Measurements from ENCODE around the gene ZFP91.

The ZFP91 gene

GRCh38 chr11:58628446-58628845, 49.6 kb downstream of the ZFP91 start:
- Histone ChIP-seq H3K27ac (ENCODE audit: low read length) (no peak overlapping the region), H3K27me3 (ENCODE audit: control insufficient read depth, insufficient read depth, low read length) (no peaks in the 10 kb centered on the region), H3K36me3 (ENCODE audit: control insufficient read depth, insufficient read depth, low read length) (0 out of 2 replicates have a peak, but pooled peaks cover 4% of the 10 kb centered on the region), H3K9me3 (ENCODE audit: control insufficient read depth, insufficient read depth, low read length) (no peaks in the 10 kb centered on the region), H3K4me3 (ENCODE audit: low read length) (no peak overlapping the region), H3K4me1 (ENCODE audit: control insufficient read depth, insufficient read depth, low read length) (no peaks in the 10 kb centered on the region)
- no peak for DNase-seq (ENCODE audit: low read depth, low spot score)
- WGBS (ENCODE audit: insufficient coverage, insufficient read length): no CpG with 5 or more reads among the region's 3 CpGs

DNA sequence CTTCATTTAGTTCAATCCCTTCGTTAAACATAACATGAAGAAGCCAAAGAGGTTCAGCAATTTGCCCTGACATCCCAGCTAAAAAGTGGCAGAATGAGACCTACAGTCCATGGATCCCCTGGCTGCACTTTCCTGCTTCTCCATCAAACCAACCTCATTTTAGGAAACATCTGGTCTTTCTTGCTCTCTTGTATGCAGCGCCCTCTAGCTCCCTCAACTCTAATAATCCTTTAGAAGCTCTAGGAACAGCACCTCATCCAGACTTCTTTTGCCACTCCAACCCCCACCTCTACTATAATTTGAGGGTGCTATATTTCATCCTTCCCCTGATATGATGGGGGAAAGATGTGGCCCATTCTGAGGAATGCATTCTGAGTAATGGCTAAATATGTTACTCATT, 51.0 kb downstream of the ZFP91 start:
- no CpG with 5 or more reads among the region's 2 CpGs for WGBS (ENCODE audit: insufficient coverage, insufficient read length)
- peak; percentile 37 for DNase-seq (ENCODE audit: low read depth, low spot score)

GRCh38 chr11:58631378-58631777, 52.5 kb downstream of the ZFP91 start:
- Histone ChIP-seq H3K27ac (ENCODE audit: low read length) (no peak overlapping the region), H3K9me3 (ENCODE audit: control insufficient read depth, insufficient read depth, low read length) (no peaks in the 10 kb centered on the region), H3K4me3 (ENCODE audit: low read length) (no peak overlapping the region), H3K27me3 (ENCODE audit: control insufficient read depth, insufficient read depth, low read length) (no peaks in the 10 kb centered on the region), H3K4me1 (ENCODE audit: control insufficient read depth, insufficient read depth, low read length) (no peaks in the 10 kb centered on the region), H3K36me3 (ENCODE audit: control insufficient read depth, insufficient read depth, low read length) (no peaks in the 10 kb centered on the region)
- no peak for DNase-seq (ENCODE audit: low read depth, low spot score)
- no CpG with 5 or more reads among the region's 3 CpGs for WGBS (ENCODE audit: insufficient coverage, insufficient read length)

More for the DNA sequence above, 51.0 kb downstream of the ZFP91 start:
- H3K9me3 ChIP-seq (ENCODE audit: control insufficient read depth, insufficient read depth, low read length): no peaks in the 10 kb centered on the region
- no peak overlapping the region for H3K4me3 ChIP-seq (ENCODE audit: low read length)
- no peak overlapping the region for H3K27ac ChIP-seq (ENCODE audit: low read length)
- no peaks in the 10 kb centered on the region for H3K27me3 ChIP-seq (ENCODE audit: control insufficient read depth, insufficient read depth, low read length)
- no peaks in the 10 kb centered on the region for H3K36me3 ChIP-seq (ENCODE audit: control insufficient read depth, insufficient read depth, low read length)
- no peaks in the 10 kb centered on the region for H3K4me1 ChIP-seq (ENCODE audit: control insufficient read depth, insufficient read depth, low read length)

- Histone ChIP-seq H3K36me3 (ENCODE audit: control insufficient read depth, insufficient read depth, low read length) (no peaks in the 10 kb centered on the region), H3K27me3 (ENCODE audit: control insufficient read depth, insufficient read depth, low read length) (no peaks in the 10 kb centered on the region), H3K4me3 (ENCODE audit: low read length) (no peak overlapping the region), H3K27ac (ENCODE audit: low read length) (no peak overlapping the region), H3K4me1 (ENCODE audit: control insufficient read depth, insufficient read depth, low read length) (no peaks in the 10 kb centered on the region), H3K9me3 (ENCODE audit: control insufficient read depth, insufficient read depth, low read length) (no peaks in the 10 kb centered on the region)
- WGBS (ENCODE audit: insufficient coverage, insufficient read length): no CpG with 5 or more reads among the region's 1 CpG
- DNase-seq (ENCODE audit: low read depth, low spot score): no peak
These were observed 53.6 kb downstream of the ZFP91 start for GRCh38 chr11:58632510-58632909.

- WGBS (ENCODE audit: insufficient coverage, insufficient read length): no CpG with 5 or more reads among the region's 3 CpGs
- H3K36me3 ChIP-seq (ENCODE audit: control insufficient read depth, insufficient read depth, low read length): no peaks in the 10 kb centered on the region
- no peak for DNase-seq (ENCODE audit: low read depth, low spot score)
- H3K27me3 ChIP-seq (ENCODE audit: control insufficient read depth, insufficient read depth, low read length): no peaks in the 10 kb centered on the region
- H3K4me1 ChIP-seq (ENCODE audit: control insufficient read depth, insufficient read depth, low read length): no peaks in the 10 kb centered on the region
- no peak overlapping the region for H3K4me3 ChIP-seq (ENCODE audit: low read length)
- H3K27ac ChIP-seq (ENCODE audit: low read length): no peak overlapping the region
- no peaks in the 10 kb centered on the region for H3K9me3 ChIP-seq (ENCODE audit: control insufficient read depth, insufficient read depth, low read length)
These were observed 57.7 kb downstream of the ZFP91 start for GRCh38 chr11:58636587-58636986.

GRCh38 chr11:58637371-58637770, 58.5 kb downstream of the ZFP91 start:
- no peak overlapping the region for H3K4me3 ChIP-seq (ENCODE audit: low read length)
- no peak overlapping the region for H3K27ac ChIP-seq (ENCODE audit: low read length)
- H3K36me3 ChIP-seq (ENCODE audit: control insufficient read depth, insufficient read depth, low read length): no peaks in the 10 kb centered on the region
- no peaks in the 10 kb centered on the region for H3K4me1 ChIP-seq (ENCODE audit: control insufficient read depth, insufficient read depth, low read length)
- WGBS (ENCODE audit: insufficient coverage, insufficient read length): no CpG with 5 or more reads among the region's 2 CpGs
- no peaks in the 10 kb centered on the region for H3K27me3 ChIP-seq (ENCODE audit: control insufficient read depth, insufficient read depth, low read length)
- DNase-seq (ENCODE audit: low read depth, low spot score): no peak
- no peaks in the 10 kb centered on the region for H3K9me3 ChIP-seq (ENCODE audit: control insufficient read depth, insufficient read depth, low read length)

GRCh38 chr11:58639103-58639502, 60.2 kb downstream of the ZFP91 start:
- Histone ChIP-seq H3K9me3 (ENCODE audit: control insufficient read depth, insufficient read depth, low read length) (no peaks in the 10 kb centered on the region), H3K36me3 (ENCODE audit: control insufficient read depth, insufficient read depth, low read length) (no peaks in the 10 kb centered on the region), H3K27me3 (ENCODE audit: control insufficient read depth, insufficient read depth, low read length) (no peaks in the 10 kb centered on the region), H3K27ac (ENCODE audit: low read length) (no peak overlapping the region), H3K4me3 (ENCODE audit: low read length) (no peak overlapping the region), H3K4me1 (ENCODE audit: control insufficient read depth, insufficient read depth, low read length) (no peaks in the 10 kb centered on the region)
- DNase-seq (ENCODE audit: low read depth, low spot score): no peak
- no CpG with 5 or more reads among the region's 6 CpGs for WGBS (ENCODE audit: insufficient coverage, insufficient read length)

- Histone ChIP-seq H3K27ac (ENCODE audit: low read length) (no peak overlapping the region), H3K4me3 (ENCODE audit: low read length) (no peak overlapping the region), H3K4me1 (ENCODE audit: control insufficient read depth, insufficient read depth, low read length) (no peaks in the 10 kb centered on the region), H3K9me3 (ENCODE audit: control insufficient read depth, insufficient read depth, low read length) (no peaks in the 10 kb centered on the region), H3K36me3 (ENCODE audit: control insufficient read depth, insufficient read depth, low read length) (no peaks in the 10 kb centered on the region), H3K27me3 (ENCODE audit: control insufficient read depth, insufficient read depth, low read length) (no peaks in the 10 kb centered on the region)
- WGBS (ENCODE audit: insufficient coverage, insufficient read length): no CpG with 5 or more reads among the region's 2 CpGs
- DNase-seq (ENCODE audit: low read depth, low spot score): no peak
These were observed 60.8 kb downstream of the ZFP91 start for GRCh38 chr11:58639669-58640068.

DNA sequence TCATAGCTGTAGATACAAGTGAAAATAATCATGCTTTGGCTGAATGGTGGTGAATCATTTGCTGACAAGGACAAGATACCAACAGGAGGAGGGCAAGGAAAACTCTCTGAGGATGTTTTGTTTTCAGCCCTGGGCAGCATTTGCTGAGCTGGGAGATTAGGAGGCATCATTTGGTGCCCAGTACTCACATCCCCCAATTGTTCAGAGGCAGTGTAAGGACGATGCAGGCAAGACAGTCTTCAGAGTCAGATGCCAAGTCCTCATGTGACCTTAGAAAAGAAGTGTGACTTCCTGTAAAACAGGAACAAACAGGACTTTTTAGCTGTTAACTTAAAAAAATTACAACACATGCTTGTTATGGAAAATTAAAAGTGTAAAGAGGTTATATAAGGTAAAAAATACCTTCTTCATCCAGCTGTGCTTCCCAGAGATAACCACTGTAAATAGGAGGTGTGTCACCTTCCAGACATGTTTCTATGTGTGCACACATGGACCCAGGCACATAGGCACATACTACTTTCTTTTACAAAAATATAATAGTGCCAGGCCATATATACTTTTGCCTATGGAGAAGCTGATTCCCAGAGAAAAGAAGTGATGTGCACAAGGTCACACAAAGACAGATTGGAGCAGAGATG, 61.6 kb downstream of the ZFP91 start:
- no peaks in the 10 kb centered on the region for H3K4me1 ChIP-seq (ENCODE audit: control insufficient read depth, insufficient read depth, low read length)
- H3K4me3 ChIP-seq (ENCODE audit: low read length): no peak overlapping the region
- H3K27me3 ChIP-seq (ENCODE audit: control insufficient read depth, insufficient read depth, low read length): no peaks in the 10 kb centered on the region
- no peaks in the 10 kb centered on the region for H3K36me3 ChIP-seq (ENCODE audit: control insufficient read depth, insufficient read depth, low read length)
- H3K9me3 ChIP-seq (ENCODE audit: control insufficient read depth, insufficient read depth, low read length): peaks cover 2% of the 10 kb centered on the region; the same call in 1 of the 2 replicates
- no peak overlapping the region for H3K27ac ChIP-seq (ENCODE audit: low read length)
- WGBS (ENCODE audit: insufficient coverage, insufficient read length): no CpG with 5 or more reads among the region's 1 CpG
- DNase-seq (ENCODE audit: low read depth, low spot score): no peak

GRCh38 chr11:58641341-58641740, 62.5 kb downstream of the ZFP91 start:
- WGBS (ENCODE audit: insufficient coverage, insufficient read length): no CpG with 5 or more reads among the region's 3 CpGs
- no peaks in the 10 kb centered on the region for H3K27me3 ChIP-seq (ENCODE audit: control insufficient read depth, insufficient read depth, low read length)
- no peak for DNase-seq (ENCODE audit: low read depth, low spot score)

More at GRCh38 chr11:58641341-58641740, 62.5 kb downstream of the ZFP91 start:
- no peak overlapping the region for H3K27ac ChIP-seq (ENCODE audit: low read length)
- no peak overlapping the region for H3K4me3 ChIP-seq (ENCODE audit: low read length)
- no peaks in the 10 kb centered on the region for H3K36me3 ChIP-seq (ENCODE audit: control insufficient read depth, insufficient read depth, low read length)
- H3K9me3 ChIP-seq (ENCODE audit: control insufficient read depth, insufficient read depth, low read length): peaks cover 2% of the 10 kb centered on the region; the same call in 1 of the 2 replicates
- H3K4me1 ChIP-seq (ENCODE audit: control insufficient read depth, insufficient read depth, low read length): no peaks in the 10 kb centered on the region

All from iPS DF 6.9 (cell line).